NCI-H460 (cell line): ENCODE results near the gene NMRK2. TPM values are rescaled to one million over a fixed set of nuclear protein-coding genes. Genes with fewer than 3 reads are reported as not detected.
"Not testable (repeated sequence)": the region's sequence is repeated elsewhere in the genome, so short reads cannot be mapped to it uniquely, and the experiment has no call there.

ENCODE experiments used
- DNase-seq: peaks from one replicate; pipeline ENCODE4 v3.0.0-alpha.2; 2016; ENCODE audit warnings: low read depth; ENCODE audit errors: extremely low read depth
- total RNA-seq: library from RNA; depleted of rRNA; stranded (reverse); fragments of >200 nt; shearing (Covaris generic); gene quantifications from 2 replicates; pipeline ENCODE4 v1.2.3, GENCODE V29; 2014

Gene NMRK2
- total RNA-seq, 1 experiment from 2014 or later = not detected

- no peak for DNase-seq
These were observed 1.8 kb upstream of the NMRK2 start for GRCh38 chr19:3931041-3931440.

GRCh38 chr19:3936506-3937442 lies 3.9 kb downstream of the NMRK2 start:
- no peak for DNase-seq

- DNase-seq = not testable (repeated sequence)
These were observed 5.6 kb downstream of the NMRK2 start for GRCh38 chr19:3938300-3938950.

- no peak for DNase-seq
These were observed 10.0 kb downstream of the NMRK2 start for GRCh38 chr19:3942790-3943409.

GRCh38 chr19:3944018-3944721 lies 11.3 kb downstream of the NMRK2 start:
- no peak for DNase-seq

- no peak for DNase-seq
These were observed 13.0 kb downstream of the NMRK2 start for GRCh38 chr19:3945838-3946237.

GRCh38 chr19:3947316-3947933 lies 14.6 kb downstream of the NMRK2 start:
- not testable (repeated sequence) for DNase-seq

- DNase-seq = no peak
These were observed 16.4 kb downstream of the NMRK2 start for GRCh38 chr19:3949294-3949693.

- no peak for DNase-seq
These were observed 17.4 kb downstream of the NMRK2 start for GRCh38 chr19:3949997-3950859.

GRCh38 chr19:3950871-3951861 lies 18.3 kb downstream of the NMRK2 start:
- DNase-seq = no peak

GRCh38 chr19:3952755-3953276 lies 19.9 kb downstream of the NMRK2 start:
- not testable (repeated sequence) for DNase-seq

GRCh38 chr19:3954107-3954506 lies 21.2 kb downstream of the NMRK2 start:
- DNase-seq = no peak

- DNase-seq = not testable (repeated sequence)
These were observed 22.4 kb downstream of the NMRK2 start for GRCh38 chr19:3955276-3955675.

- DNase-seq = no peak
These were observed 22.8 kb downstream of the NMRK2 start for GRCh38 chr19:3955688-3956087.

GRCh38 chr19:3958836-3959765 lies 26.2 kb downstream of the NMRK2 start:
- DNase-seq = no peak

GRCh38 chr19:3959766-3960131 lies 26.9 kb downstream of the NMRK2 start:
- DNase-seq = no peak

GRCh38 chr19:3961007-3961406 lies 28.1 kb downstream of the NMRK2 start:
- DNase-seq = no peak
